Stimulated activated CD8-positive, alpha-beta memory T cell treated with anti-CD3 and anti-CD28 coated beads, Interleukin-2, amount 100 ng/mL, for 48 hours (primary cell): ENCODE data around the gene HBM.
"Not testable (repeated sequence)": the region's sequence is repeated elsewhere in the genome, so short reads cannot be mapped to it uniquely, and the experiment has no call there.

Source experiments
- DNase-seq, 2 donors: peaks; one replicate each; pipeline ENCODE4 v3.0.0-alpha.2; 2020; ENCODE audit warnings: low read depth in 2 of 2

Gene HBM

GRCh38 chr16:169014-169413 is 3.2 kb downstream of the HBM start:
- DNase-seq: no peak

- DNase-seq: not testable (repeated sequence)
These were observed 4.3 kb downstream of the HBM start for GRCh38 chr16:170088-170507.

- DNase-seq: no peak
These were observed 5.0 kb downstream of the HBM start for GRCh38 chr16:170788-171187.

GRCh38 chr16:172374-172941 is 6.7 kb downstream of the HBM start, which contains the start of gene HBA2:
HBA2 (plus strand) TSS chr16:172876; CDS start chr16:172913, 37 bp downstream.
- not testable (repeated sequence) for DNase-seq

- not testable (repeated sequence) for DNase-seq
These were observed 7.6 kb downstream of the HBM start for GRCh38 chr16:173211-173854.

- DNase-seq: not testable (repeated sequence)
These were observed 8.4 kb downstream of the HBM start for GRCh38 chr16:173928-174769.

- DNase-seq: no peak
These were observed 9.5 kb downstream of the HBM start for GRCh38 chr16:175011-175949.

- not testable (repeated sequence) for DNase-seq
These were observed 10.2 kb downstream of the HBM start for GRCh38 chr16:176006-176405.

GRCh38 chr16:176477-177382 is 11.0 kb downstream of the HBM start, which contains the start of gene HBA1:
HBA1 (plus strand) TSS chr16:176680; CDS start chr16:176717, 37 bp downstream.
- DNase-seq: not testable (repeated sequence)

- DNase-seq: no peak
These were observed 11.6 kb downstream of the HBM start for GRCh38 chr16:177394-177822.

- DNase-seq: no peak
These were observed 12.3 kb downstream of the HBM start for GRCh38 chr16:177981-178667.

GRCh38 chr16:178668-179015 is 12.9 kb downstream of the HBM start:
- no peak for DNase-seq

- no peak for DNase-seq
These were observed 13.7 kb downstream of the HBM start for GRCh38 chr16:179211-180092.

GRCh38 chr16:180101-180675 is 14.4 kb downstream of the HBM start, which contains the start of gene HBQ1:
HBQ1 (plus strand) TSS chr16:180459; CDS start chr16:180487, 28 bp downstream.
- peak in 1 of 2 donors; percentile 48 for DNase-seq

- peak in 1 of 2 donors; percentile 80 for DNase-seq
These were observed 15.1 kb downstream of the HBM start for GRCh38 chr16:180681-181564.

- peak in 1 of 2 donors; percentile 75 for DNase-seq
These were observed 15.8 kb downstream of the HBM start for GRCh38 chr16:181565-182021.

GRCh38 chr16:183005-183404 is 17.2 kb downstream of the HBM start:
- DNase-seq: no peak
